Erythroblast (primary cell): ENCODE measurements around the gene INTS7.

ENCODE experiments used
- GATA1 ChIP-seq: IDR thresholded peaks from 2 replicates; pipeline ENCODE4 v1.6.1; 2011; ENCODE audit warnings: low read depth, mild to moderate bottlenecking, control low read depth, low read length, moderate library complexity
- POLR2A ChIP-seq: IDR thresholded peaks from 2 replicates; pipeline ENCODE4 v1.6.1; 2011; ENCODE audit warnings: mild to moderate bottlenecking, low read length

- no peak for TF ChIP-seq POLR2A
- TF ChIP-seq GATA1, result no peak
These were observed 4.3 kb downstream of the INTS7 start for GRCh38 chr1:212030936-212031528.
